Ovary (tissue), 3 donors: ENCODE measurements around the gene KDM2B.

Source experiments
- CTCF ChIP-seq, 3 donors: fragments of 450-650 bp in 2 of 3; fragments of 200-600 bp in 1 of 3; IDR thresholded peaks; one replicate each; pipeline versions ENCODE4 v1.5.1 to v1.8.0; 2016 to 2022; ENCODE audit warnings: antibody characterized with exemption in 3 of 3, mild to moderate bottlenecking in 1 of 3
- POLR2A ChIP-seq: fragments of 450-650 bp; IDR thresholded peaks from one replicate; pipeline ENCODE4 v1.6.1; 2017; ENCODE audit warnings: antibody characterized with exemption, mild to moderate bottlenecking, moderate library complexity
- donor health status: DM: no; HTN: no; CAD: no.

GRCh38 chr12:121579981-121580868, 598 bp downstream of the KDM2B start:
- TF ChIP-seq CTCF (IDR thresholded peaks at IDR 0.05): no peak
- no peak for TF ChIP-seq POLR2A
